ENCODE measurements around the gene UGT3A2.

DNA sequence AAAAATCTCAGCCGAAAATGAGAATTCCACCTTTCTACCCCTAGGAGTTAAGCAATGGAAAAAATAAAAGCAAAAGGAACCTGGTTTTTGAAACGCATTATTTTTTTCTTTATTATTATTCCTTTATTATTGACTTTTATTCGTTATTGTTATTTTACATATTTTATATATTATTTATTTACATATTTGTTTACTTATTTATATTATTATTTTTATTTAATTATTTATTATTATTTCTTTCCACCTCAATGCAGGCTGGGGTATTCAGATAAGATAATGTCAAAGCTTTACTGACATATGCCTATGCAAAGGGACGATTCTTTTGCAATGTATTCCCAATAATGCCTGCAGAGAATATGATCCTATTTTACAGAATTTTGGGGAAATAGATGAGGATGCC lies 16.7 kb downstream of the UGT3A2 start:
- TF ChIP-seq POLR2AphosphoS5 (IDR thresholded peaks at IDR 0.05; ENCODE audit: low read depth, low read length): no peak
- TF ChIP-seq, protein P1, sequence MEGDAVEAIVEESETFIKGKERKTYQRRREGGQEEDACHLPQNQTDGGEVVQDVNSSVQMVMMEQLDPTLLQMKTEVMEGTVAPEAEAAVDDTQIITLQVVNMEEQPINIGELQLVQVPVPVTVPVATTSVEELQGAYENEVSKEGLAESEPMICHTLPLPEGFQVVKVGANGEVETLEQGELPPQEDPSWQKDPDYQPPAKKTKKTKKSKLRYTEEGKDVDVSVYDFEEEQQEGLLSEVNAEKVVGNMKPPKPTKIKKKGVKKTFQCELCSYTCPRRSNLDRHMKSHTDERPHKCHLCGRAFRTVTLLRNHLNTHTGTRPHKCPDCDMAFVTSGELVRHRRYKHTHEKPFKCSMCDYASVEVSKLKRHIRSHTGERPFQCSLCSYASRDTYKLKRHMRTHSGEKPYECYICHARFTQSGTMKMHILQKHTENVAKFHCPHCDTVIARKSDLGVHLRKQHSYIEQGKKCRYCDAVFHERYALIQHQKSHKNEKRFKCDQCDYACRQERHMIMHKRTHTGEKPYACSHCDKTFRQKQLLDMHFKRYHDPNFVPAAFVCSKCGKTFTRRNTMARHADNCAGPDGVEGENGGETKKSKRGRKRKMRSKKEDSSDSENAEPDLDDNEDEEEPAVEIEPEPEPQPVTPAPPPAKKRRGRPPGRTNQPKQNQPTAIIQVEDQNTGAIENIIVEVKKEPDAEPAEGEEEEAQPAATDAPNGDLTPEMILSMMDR (IDR thresholded peaks at IDR 0.05): no peak
- TF ChIP-seq TCF7L2 (IDR thresholded peaks at IDR 0.05; ENCODE audit: low read depth, low read length): no peak
- TF ChIP-seq, protein P2, sequence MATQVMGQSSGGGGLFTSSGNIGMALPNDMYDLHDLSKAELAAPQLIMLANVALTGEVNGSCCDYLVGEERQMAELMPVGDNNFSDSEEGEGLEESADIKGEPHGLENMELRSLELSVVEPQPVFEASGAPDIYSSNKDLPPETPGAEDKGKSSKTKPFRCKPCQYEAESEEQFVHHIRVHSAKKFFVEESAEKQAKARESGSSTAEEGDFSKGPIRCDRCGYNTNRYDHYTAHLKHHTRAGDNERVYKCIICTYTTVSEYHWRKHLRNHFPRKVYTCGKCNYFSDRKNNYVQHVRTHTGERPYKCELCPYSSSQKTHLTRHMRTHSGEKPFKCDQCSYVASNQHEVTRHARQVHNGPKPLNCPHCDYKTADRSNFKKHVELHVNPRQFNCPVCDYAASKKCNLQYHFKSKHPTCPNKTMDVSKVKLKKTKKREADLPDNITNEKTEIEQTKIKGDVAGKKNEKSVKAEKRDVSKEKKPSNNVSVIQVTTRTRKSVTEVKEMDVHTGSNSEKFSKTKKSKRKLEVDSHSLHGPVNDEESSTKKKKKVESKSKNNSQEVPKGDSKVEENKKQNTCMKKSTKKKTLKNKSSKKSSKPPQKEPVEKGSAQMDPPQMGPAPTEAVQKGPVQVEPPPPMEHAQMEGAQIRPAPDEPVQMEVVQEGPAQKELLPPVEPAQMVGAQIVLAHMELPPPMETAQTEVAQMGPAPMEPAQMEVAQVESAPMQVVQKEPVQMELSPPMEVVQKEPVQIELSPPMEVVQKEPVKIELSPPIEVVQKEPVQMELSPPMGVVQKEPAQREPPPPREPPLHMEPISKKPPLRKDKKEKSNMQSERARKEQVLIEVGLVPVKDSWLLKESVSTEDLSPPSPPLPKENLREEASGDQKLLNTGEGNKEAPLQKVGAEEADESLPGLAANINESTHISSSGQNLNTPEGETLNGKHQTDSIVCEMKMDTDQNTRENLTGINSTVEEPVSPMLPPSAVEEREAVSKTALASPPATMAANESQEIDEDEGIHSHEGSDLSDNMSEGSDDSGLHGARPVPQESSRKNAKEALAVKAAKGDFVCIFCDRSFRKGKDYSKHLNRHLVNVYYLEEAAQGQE (IDR thresholded peaks at IDR 0.05; ENCODE audit: insufficient read depth in 1 of 2, low read depth in 2 of 2, low read length in 1 of 2): no peak
- no peak for TF ChIP-seq SIN3A (IDR thresholded peaks at IDR 0.05; ENCODE audit: borderline replicate concordance, insufficient read depth, low read depth, low read length)

All from Panc1 (cell line).